Prostate gland (tissue), 2 donors: ENCODE measurements around the gene MED7.

Source experiments
- CTCF ChIP-seq, 4 experiments: fragments of 200-600 bp in 2 of 4; fragments of 450-650 bp in 2 of 4; sonication (generic) in 2 of 4; IDR thresholded peaks; 1 replicate in 3 of 4; 2 replicates in 1 of 4; pipeline ENCODE4 v1.5.1; 2016 to 2019; ENCODE audit warnings: antibody characterized with exemption in 4 of 4, mild to moderate bottlenecking in 2 of 4, moderate library complexity in 2 of 4
- POLR2A ChIP-seq: fragments of 450-650 bp; IDR thresholded peaks from one replicate; pipeline ENCODE4 v1.6.1; 2016; ENCODE audit warnings: antibody characterized with exemption, mild to moderate bottlenecking

GRCh38 chr5:157165261-157165660 lies 22.6 kb upstream of the MED7 start:
- TF ChIP-seq POLR2A (no peak), CTCF (IDR thresholded peaks at IDR 0.05) (no peak)
